Karpas-422 (cell line): ENCODE results near the gene PPM1G. TPM values are rescaled to one million over a fixed set of nuclear protein-coding genes. Genes with fewer than 3 reads are reported as not detected.

Source experiments
- DNase-seq: peaks from one replicate; pipeline ENCODE4 v3.0.0-alpha.2; 2015
- H2AFZ ChIP-seq: fragments of 200-600 bp; sonication (generic); 2 replicates; pipeline ENCODE4 v1.6.1; 2014; ENCODE audit warnings: antibody characterized with exemption, low read length, mixed read lengths
- H3K27ac ChIP-seq: fragments of 200-600 bp; sonication (generic); 2 replicates; pipeline ENCODE4 v1.5.1; 2014; ENCODE audit warnings: mild to moderate bottlenecking, low read length, moderate library complexity
- H3K27me3 ChIP-seq: fragments of 200-600 bp; sonication (generic); 2 replicates; pipeline ENCODE4 v1.6.1; 2014; ENCODE audit warnings: low read length, mixed read lengths
- H3K36me3 ChIP-seq: fragments of 200-600 bp; sonication (generic); 2 replicates; pipeline ENCODE4 v1.6.1; 2014; ENCODE audit warnings: low read length, mixed read lengths; ENCODE audit not compliant: insufficient read depth
- H3K4me1 ChIP-seq: fragments of 200-600 bp; sonication (generic); 2 replicates; pipeline ENCODE4 v1.6.1; 2014; ENCODE audit warnings: mild to moderate bottlenecking, low read length, mixed read lengths
- H3K4me2 ChIP-seq: fragments of 200-600 bp; sonication (generic); 2 replicates; pipeline ENCODE4 v1.6.1; 2014; ENCODE audit warnings: low read length, low read depth, mild to moderate bottlenecking; ENCODE audit not compliant: poor library complexity, severe bottlenecking
- H3K4me3 ChIP-seq: fragments of 200-600 bp; sonication (generic); 2 replicates; pipeline ENCODE4 v1.5.1; 2014; ENCODE audit warnings: mild to moderate bottlenecking, antibody characterized with exemption, low read length, mixed read lengths
- H3K79me2 ChIP-seq: fragments of 200-600 bp; sonication (generic); 2 replicates; pipeline ENCODE4 v1.6.1; 2014; ENCODE audit warnings: mild to moderate bottlenecking, low read length, mixed read lengths
- H3K9ac ChIP-seq: fragments of 200-600 bp; sonication (generic); 2 replicates; pipeline ENCODE4 v1.6.0; 2014; ENCODE audit warnings: low read length
- H3K9me2 ChIP-seq: fragments of 200-600 bp; sonication (generic), shearing (Covaris generic); replicated peaks from 2 replicates; pipeline ENCODE4 v1.6.0; 2014; ENCODE audit warnings: mild to moderate bottlenecking, low read length, moderate library complexity; ENCODE audit not compliant: insufficient read depth
- H3K9me3 ChIP-seq: fragments of 300-700, 200-600 bp; sonication (generic); 2 replicates; pipeline ENCODE4 v1.6.1; 2014; ENCODE audit warnings: low read length, mixed read lengths
- H4K20me1 ChIP-seq: fragments of 200-600 bp; sonication (generic); 2 replicates; pipeline ENCODE4 v1.6.1; 2014; ENCODE audit warnings: mild to moderate bottlenecking, antibody characterized with exemption, low read length, low read depth; ENCODE audit not compliant: insufficient read depth
- total RNA-seq: library from RNA; depleted of rRNA; stranded (reverse); fragments of >200 nt; shearing (Covaris generic); gene quantifications from 2 replicates; pipeline ENCODE4 v1.2.3, GENCODE V29; 2014; ENCODE audit warnings: low replicate concordance

Gene PPM1G
- total RNA-seq, 1 experiment from 2014 or later, result 66.9 TPM

- Histone ChIP-seq H3K9me3 (no peaks in the 10 kb centered on the region), H4K20me1 (no peaks in the 10 kb centered on the region), H2AFZ (no peak overlapping the region), H3K27ac (peak overlapping the region; percentile 26), H3K9me2 (no peaks in the 10 kb centered on the region), H3K27me3 (no peaks in the 10 kb centered on the region), H3K4me2 (peak overlapping the region; percentile 66), H3K9ac (peak overlapping the region; percentile 80), H3K36me3 (peaks cover 24% of the 10 kb centered on the region; the same call in 1 of the 2 replicates), H3K79me2 (no peaks in the 10 kb centered on the region), H3K4me3 (peak overlapping the region; percentile 75), H3K4me1 (peaks cover 20% of the 10 kb centered on the region)
- no peak for DNase-seq
These were observed 29.4 kb downstream of the PPM1G start for GRCh38 chr2:27379836-27380625.

GRCh38 chr2:27379383-27379835, 30.0 kb downstream of the PPM1G start:
- H3K4me3 ChIP-seq, result peak overlapping the region; percentile 75; the same call in 1 of the 2 replicates
- peaks cover 22% of the 10 kb centered on the region; the same call in 1 of the 2 replicates for H3K36me3 ChIP-seq
- peak overlapping the region; percentile 80 for H3K9ac ChIP-seq

GRCh38 chr2:27378809-27379290, 30.5 kb downstream of the PPM1G start:
- Histone ChIP-seq H3K9ac (peak overlapping the region; percentile 80; the same call in 1 of the 2 replicates), H3K4me1 (peaks cover 20% of the 10 kb centered on the region), H3K79me2 (peaks cover under 1% of the 10 kb centered on the region; the same call in 1 of the 2 replicates), H3K9me3 (no peaks in the 10 kb centered on the region), H3K4me3 (no peak overlapping the region), H3K4me2 (peak overlapping the region; percentile 66), H2AFZ (no peak overlapping the region), H3K27me3 (no peaks in the 10 kb centered on the region), H3K9me2 (no peaks in the 10 kb centered on the region), H3K27ac (no peak overlapping the region), H4K20me1 (no peaks in the 10 kb centered on the region), H3K36me3 (peaks cover 26% of the 10 kb centered on the region)
- DNase-seq, result no peak

More at GRCh38 chr2:27379383-27379835, 30.0 kb downstream of the PPM1G start:
- DNase-seq, result no peak
- Histone ChIP-seq H3K4me2 (peak overlapping the region; percentile 66), H3K9me3 (no peaks in the 10 kb centered on the region), H3K9me2 (no peaks in the 10 kb centered on the region), H3K79me2 (no peaks in the 10 kb centered on the region), H3K4me1 (peaks cover 20% of the 10 kb centered on the region), H3K27ac (peak overlapping the region; percentile 26), H2AFZ (no peak overlapping the region), H4K20me1 (no peaks in the 10 kb centered on the region), H3K27me3 (no peaks in the 10 kb centered on the region)

- H3K4me3 ChIP-seq, result no peak overlapping the region
- peaks cover 4% of the 10 kb centered on the region; the same call in 1 of the 2 replicates for H3K79me2 ChIP-seq
- peaks cover 20% of the 10 kb centered on the region for H3K4me1 ChIP-seq
- no peaks in the 10 kb centered on the region for H3K9me3 ChIP-seq
- no peaks in the 10 kb centered on the region for H4K20me1 ChIP-seq
- H3K9ac ChIP-seq, result no peak overlapping the region
- H3K9me2 ChIP-seq, result no peaks in the 10 kb centered on the region
- DNase-seq, result no peak
- H3K4me2 ChIP-seq, result no peak overlapping the region
- H2AFZ ChIP-seq, result no peak overlapping the region
- H3K36me3 ChIP-seq, result peaks cover 24% of the 10 kb centered on the region
- H3K27me3 ChIP-seq, result no peaks in the 10 kb centered on the region
- H3K27ac ChIP-seq, result no peak overlapping the region
These were observed 31.1 kb downstream of the PPM1G start for GRCh38 chr2:27378096-27378808.

GRCh38 chr2:27377618-27378095, 31.7 kb downstream of the PPM1G start:
- DNase-seq, result no peak
- peaks cover 28% of the 10 kb centered on the region for H3K36me3 ChIP-seq
- no peaks in the 10 kb centered on the region for H3K9me2 ChIP-seq
- H3K4me1 ChIP-seq, result peaks cover 23% of the 10 kb centered on the region
- no peak overlapping the region for H3K4me2 ChIP-seq
- H3K27me3 ChIP-seq, result no peaks in the 10 kb centered on the region
- no peaks in the 10 kb centered on the region for H3K9me3 ChIP-seq
- no peak overlapping the region for H3K27ac ChIP-seq
- no peaks in the 10 kb centered on the region for H4K20me1 ChIP-seq
- no peak overlapping the region for H2AFZ ChIP-seq
- H3K79me2 ChIP-seq, result peaks cover 9% of the 10 kb centered on the region
- H3K4me3 ChIP-seq, result no peak overlapping the region
- no peak overlapping the region for H3K9ac ChIP-seq

GRCh38 chr2:27376866-27377617, 32.3 kb downstream of the PPM1G start:
- peaks cover 15% of the 10 kb centered on the region for H3K79me2 ChIP-seq
- H3K9me2 ChIP-seq, result no peaks in the 10 kb centered on the region
- peaks cover 26% of the 10 kb centered on the region for H3K36me3 ChIP-seq
- H4K20me1 ChIP-seq, result no peaks in the 10 kb centered on the region
- no peak overlapping the region for H2AFZ ChIP-seq
- no peak overlapping the region for H3K4me2 ChIP-seq
- H3K27ac ChIP-seq, result no peak overlapping the region
- no peak overlapping the region for H3K4me3 ChIP-seq
- no peaks in the 10 kb centered on the region for H3K27me3 ChIP-seq
- no peak for DNase-seq
- H3K9ac ChIP-seq, result no peak overlapping the region
- H3K9me3 ChIP-seq, result no peaks in the 10 kb centered on the region
- H3K4me1 ChIP-seq, result peaks cover 29% of the 10 kb centered on the region

- H2AFZ ChIP-seq, result no peak overlapping the region
- H3K9me3 ChIP-seq, result no peaks in the 10 kb centered on the region
- H3K36me3 ChIP-seq, result peaks cover 26% of the 10 kb centered on the region
- H4K20me1 ChIP-seq, result no peaks in the 10 kb centered on the region
- peaks cover 36% of the 10 kb centered on the region for H3K4me1 ChIP-seq
- H3K9me2 ChIP-seq, result no peaks in the 10 kb centered on the region
- no peaks in the 10 kb centered on the region for H3K27me3 ChIP-seq
- H3K4me2 ChIP-seq, result no peak overlapping the region
- no peak overlapping the region for H3K27ac ChIP-seq
- H3K79me2 ChIP-seq, result peaks cover 23% of the 10 kb centered on the region
- H3K4me3 ChIP-seq, result no peak overlapping the region
- no peak for DNase-seq
- no peak overlapping the region for H3K9ac ChIP-seq
These were observed 33.1 kb downstream of the PPM1G start for GRCh38 chr2:27376151-27376865.
